Colonic mucosa (tissue), 4 donors: ENCODE data around the gene ASPSCR1. TPM values are rescaled to one million over a fixed set of nuclear protein-coding genes. Genes with fewer than 3 reads are reported as not detected.

Experiments used
- DNase-seq: peaks from one replicate; pipeline ENCODE4 v3.0.0-alpha.2; 2020
- H3K27ac ChIP-seq: fragments of 200-600 bp; one replicate; pipeline ENCODE4 v1.8.0; 2021
- H3K27me3 ChIP-seq: fragments of 200-600 bp; one replicate; pipeline ENCODE4 v1.8.0; 2021
- H3K36me3 ChIP-seq: fragments of 200-600 bp; one replicate; pipeline ENCODE4 v1.8.0; 2021
- H3K4me1 ChIP-seq: fragments of 200-600 bp; one replicate; pipeline ENCODE4 v1.8.0; 2021; ENCODE audit warnings: mild to moderate bottlenecking
- H3K4me3 ChIP-seq: fragments of 200-600 bp; one replicate; pipeline ENCODE4 v1.8.0; 2021
- H3K9ac ChIP-seq, 2 donors: one replicate each; pipeline ENCODE4 v1.7.0; 2013; ENCODE audit warnings: control low read depth in 2 of 2, low read depth in 2 of 2, low read length in 2 of 2
- H3K9me3 ChIP-seq: fragments of 200-600 bp; one replicate; pipeline ENCODE4 v1.8.0; 2021
- CTCF ChIP-seq: fragments of 200-600 bp; IDR thresholded peaks from one replicate; pipeline ENCODE4 v1.8.0; 2022; ENCODE audit warnings: antibody characterized with exemption, mild to moderate bottlenecking
- intact Hi-C: fragments of 100-400 bp; cut with DNase I; formaldehyde crosslinking; loops from one replicate; pipeline ENCODE4 v1.14.1; 2022
- total RNA-seq, 2 donors: library from RNA; stranded (reverse); fragmentation: NEBNext Ultra II Directional in 1 of 2; extraction: Animal tissue kit (Norgen Biotek cat#: 25700) in 1 of 2; gene quantifications; one replicate each; pipeline ENCODE4 v1.2.1, GENCODE V29; 2021
- donor health status: healthy.
- donor health status: DM: no; HTN: no; CAD: no.
- donor health status: DM: no; HTN: no; CAD: no.

Gene ASPSCR1
- total RNA-seq, 2 donors from 2014 or later: 21.7 to 43.0 TPM

- no peaks in the 10 kb centered on the region for H3K27me3 ChIP-seq
- DNase-seq: no peak
- intact Hi-C loops: no loop called here
- no peaks in the 10 kb centered on the region for H3K9me3 ChIP-seq
- no peaks in the 10 kb centered on the region for H3K4me1 ChIP-seq
- no peak for TF ChIP-seq CTCF
- H3K9ac ChIP-seq: no peak overlapping the region
- no peaks in the 10 kb centered on the region for H3K36me3 ChIP-seq
- no peak overlapping the region for H3K4me3 ChIP-seq
- H3K27ac ChIP-seq: no peak overlapping the region
Observed at GRCh38 chr17:82003411-82004381, 26.3 kb downstream of the ASPSCR1 start.

DNA sequence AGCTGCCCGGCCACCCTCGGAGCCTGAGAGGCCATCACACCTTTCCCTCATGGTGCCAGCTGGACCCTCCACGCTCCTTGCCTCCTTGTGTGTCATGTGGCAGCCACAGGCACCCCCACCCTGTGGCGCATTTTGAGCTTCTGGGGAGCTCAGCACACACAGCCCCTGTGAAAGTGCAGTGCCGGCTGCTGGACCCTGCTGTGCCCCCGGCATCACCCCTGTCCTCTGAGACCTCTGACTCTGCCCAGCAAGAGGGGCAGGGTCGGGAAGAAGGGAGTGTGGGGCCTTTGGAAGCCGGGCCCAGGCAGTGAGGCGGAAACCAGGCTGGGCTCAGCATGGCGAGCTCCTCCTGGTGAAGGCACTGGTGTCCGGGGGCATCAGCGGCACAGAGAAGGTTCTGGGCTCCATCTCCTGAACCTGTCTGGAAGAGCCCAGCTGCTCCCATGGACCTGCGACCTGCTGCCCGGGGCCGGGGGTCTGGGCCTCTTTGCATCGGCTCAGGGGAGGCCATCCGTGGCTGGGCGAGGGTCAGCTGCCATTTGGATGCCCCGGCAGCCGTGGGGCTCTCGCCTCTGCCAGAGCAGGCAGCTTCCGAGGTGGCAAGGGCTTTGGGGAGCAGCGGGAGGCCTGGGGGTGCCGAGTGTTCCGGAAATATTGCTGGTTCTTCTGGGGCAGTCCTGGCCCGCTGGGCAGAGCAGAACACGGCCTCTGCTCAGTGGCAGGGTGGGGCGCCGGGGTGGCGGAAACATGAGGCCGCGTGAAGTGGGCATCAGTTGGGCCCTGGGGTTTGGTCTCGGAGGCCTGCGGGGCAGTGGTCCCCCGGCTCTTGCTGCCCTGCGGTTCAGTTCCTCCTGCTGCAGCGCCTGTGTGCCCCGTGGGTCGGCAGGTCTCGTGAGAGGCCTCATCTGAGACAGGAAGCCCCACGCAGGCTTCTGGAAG lies 27.4 kb downstream of the ASPSCR1 start:
- Histone ChIP-seq H3K27me3 (no peaks in the 10 kb centered on the region), H3K36me3 (no peaks in the 10 kb centered on the region), H3K9ac (no peak overlapping the region), H3K4me1 (no peaks in the 10 kb centered on the region), H3K4me3 (no peak overlapping the region), H3K27ac (no peak overlapping the region), H3K9me3 (no peaks in the 10 kb centered on the region)
- intact Hi-C loops: no loop called here
- DNase-seq: no peak
- TF ChIP-seq CTCF: no peak

DNA sequence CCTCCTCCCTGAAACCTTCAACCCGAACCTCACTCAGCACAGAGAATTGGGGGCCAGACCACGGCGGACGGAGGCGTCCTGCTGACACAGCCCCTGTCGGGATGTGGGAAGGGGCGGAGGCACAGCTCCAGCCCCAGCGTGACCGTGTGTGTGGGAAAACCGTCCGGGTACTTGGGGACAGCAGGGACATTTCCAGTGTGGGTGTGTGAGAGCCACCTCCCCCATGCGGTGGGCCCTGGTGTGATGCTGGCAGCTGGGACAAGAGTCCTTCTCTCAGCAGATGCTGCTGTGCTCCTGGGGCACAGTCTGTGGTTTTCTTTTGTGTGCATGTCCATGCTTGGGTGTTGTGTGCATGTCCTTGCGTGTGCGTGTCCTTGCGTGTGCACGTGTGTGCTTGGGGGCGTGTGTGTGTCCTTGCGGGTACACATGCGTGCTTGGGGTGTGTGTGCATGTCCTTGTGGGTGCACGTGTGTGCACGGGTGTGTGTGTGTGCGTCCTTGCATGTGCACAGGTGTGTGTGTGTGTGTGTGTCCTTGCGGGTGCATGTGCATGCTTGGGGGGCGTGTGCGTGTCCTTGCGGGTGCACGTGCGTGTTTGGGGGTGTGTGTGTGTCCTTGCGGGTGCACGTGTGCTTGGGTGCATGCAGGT lies 28.4 kb downstream of the ASPSCR1 start:
- intact Hi-C loops: no loop called here
- DNase-seq: no peak
- no peak overlapping the region for H3K9ac ChIP-seq
- no peaks in the 10 kb centered on the region for H3K4me1 ChIP-seq
- no peak overlapping the region for H3K27ac ChIP-seq
- no peak overlapping the region for H3K4me3 ChIP-seq
- H3K36me3 ChIP-seq: no peaks in the 10 kb centered on the region
- TF ChIP-seq CTCF: no peak
- no peaks in the 10 kb centered on the region for H3K27me3 ChIP-seq
- H3K9me3 ChIP-seq: no peaks in the 10 kb centered on the region

GRCh38 chr17:82006468-82007227 lies 29.2 kb downstream of the ASPSCR1 start:
- H3K9ac ChIP-seq: no peak overlapping the region
- H3K4me3 ChIP-seq: no peak overlapping the region
- H3K27ac ChIP-seq: no peak overlapping the region
- no peaks in the 10 kb centered on the region for H3K36me3 ChIP-seq
- intact Hi-C loops: no loop called here
- H3K27me3 ChIP-seq: no peaks in the 10 kb centered on the region
- no peak for TF ChIP-seq CTCF
- no peak for DNase-seq
- H3K4me1 ChIP-seq: no peaks in the 10 kb centered on the region
- no peaks in the 10 kb centered on the region for H3K9me3 ChIP-seq

- no peaks in the 10 kb centered on the region for H3K36me3 ChIP-seq
- no peak for DNase-seq
- H3K9ac ChIP-seq: no peak overlapping the region
- TF ChIP-seq CTCF: no peak
- no peaks in the 10 kb centered on the region for H3K27me3 ChIP-seq
- H3K27ac ChIP-seq: no peak overlapping the region
- intact Hi-C loops: no loop called here
- no peaks in the 10 kb centered on the region for H3K9me3 ChIP-seq
- H3K4me1 ChIP-seq: no peaks in the 10 kb centered on the region
- no peak overlapping the region for H3K4me3 ChIP-seq
Observed at GRCh38 chr17:82007228-82007494, 29.7 kb downstream of the ASPSCR1 start.
